Gastrocnemius medialis (tissue), 4 donors: ENCODE data around the gene TAX1BP3.

ENCODE experiments used
- POLR2A ChIP-seq, 2 donors: fragments of 450-650 bp; IDR thresholded peaks; one replicate each; pipeline ENCODE4 v1.6.1; 2017; ENCODE audit warnings: antibody characterized with exemption in 2 of 2, mild to moderate bottlenecking in 2 of 2, moderate library complexity in 2 of 2
- TF ChIP-seq, protein P1 (sequence below), 5 experiments: fragments of 450-650 bp in 3 of 5; fragments of 200-600 bp in 2 of 5; sonication (generic) in 2 of 5; IDR thresholded peaks in 4 of 5; conservative IDR thresholded peaks in 1 of 5; 1 replicate in 4 of 5; 2 replicates in 1 of 5; pipeline ENCODE4 v1.5.1; 2016 to 2019; ENCODE audit warnings: antibody characterized with exemption in 5 of 5, mild to moderate bottlenecking in 3 of 5, moderate library complexity in 3 of 5

- TF ChIP-seq, protein P1, sequence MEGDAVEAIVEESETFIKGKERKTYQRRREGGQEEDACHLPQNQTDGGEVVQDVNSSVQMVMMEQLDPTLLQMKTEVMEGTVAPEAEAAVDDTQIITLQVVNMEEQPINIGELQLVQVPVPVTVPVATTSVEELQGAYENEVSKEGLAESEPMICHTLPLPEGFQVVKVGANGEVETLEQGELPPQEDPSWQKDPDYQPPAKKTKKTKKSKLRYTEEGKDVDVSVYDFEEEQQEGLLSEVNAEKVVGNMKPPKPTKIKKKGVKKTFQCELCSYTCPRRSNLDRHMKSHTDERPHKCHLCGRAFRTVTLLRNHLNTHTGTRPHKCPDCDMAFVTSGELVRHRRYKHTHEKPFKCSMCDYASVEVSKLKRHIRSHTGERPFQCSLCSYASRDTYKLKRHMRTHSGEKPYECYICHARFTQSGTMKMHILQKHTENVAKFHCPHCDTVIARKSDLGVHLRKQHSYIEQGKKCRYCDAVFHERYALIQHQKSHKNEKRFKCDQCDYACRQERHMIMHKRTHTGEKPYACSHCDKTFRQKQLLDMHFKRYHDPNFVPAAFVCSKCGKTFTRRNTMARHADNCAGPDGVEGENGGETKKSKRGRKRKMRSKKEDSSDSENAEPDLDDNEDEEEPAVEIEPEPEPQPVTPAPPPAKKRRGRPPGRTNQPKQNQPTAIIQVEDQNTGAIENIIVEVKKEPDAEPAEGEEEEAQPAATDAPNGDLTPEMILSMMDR (IDR thresholded peaks at IDR 0.05 in 4 of 5, conservative IDR thresholded peaks at IDR 0.05 in 1 of 5) = no peak
- TF ChIP-seq POLR2A (IDR thresholded peaks at IDR 0.05) = no peak
Measured at GRCh38 chr17:3641014-3641413, 27.4 kb downstream of the TAX1BP3 start.
